Activated CD4-positive, alpha-beta T cell treated with anti-CD3 and anti-CD28 coated beads, Interleukin-2, amount 50 U/mL, for 48 hours (primary cell): ENCODE results near the gene MACROH2A2.
A peak's percentile ranks its signal among the peaks of the same experiment; 100 is the strongest.
"Not testable (repeated sequence)": the region's sequence is repeated elsewhere in the genome, so short reads cannot be mapped to it uniquely, and the experiment has no call there.

Experiments
- DNase-seq, 2 experiments: peaks; one replicate each; pipeline ENCODE4 v3.0.0-alpha.2; 2020

Gene MACROH2A2

GRCh38 chr10:70052462-70053217 is at the start of gene MACROH2A2:
MACROH2A2 (plus strand) TSS chr10:70052846; CDS start chr10:70075659, 22,813 bp downstream.
- DNase-seq = peak; percentile 32 to 49

- no peak for DNase-seq
These were observed 45.4 kb upstream of the MACROH2A2 start for GRCh38 chr10:70007116-70007820.

- DNase-seq = no peak
These were observed 21.4 kb upstream of the MACROH2A2 start for GRCh38 chr10:70031215-70031614.

- no peak for DNase-seq
These were observed 19.9 kb upstream of the MACROH2A2 start for GRCh38 chr10:70032667-70033289.

GRCh38 chr10:70034232-70034631 is 18.4 kb upstream of the MACROH2A2 start:
- no peak for DNase-seq

GRCh38 chr10:70035531-70035930 is 17.1 kb upstream of the MACROH2A2 start:
- no peak for DNase-seq

- no peak for DNase-seq
These were observed 13.7 kb upstream of the MACROH2A2 start for GRCh38 chr10:70038923-70039322.

- no peak for DNase-seq
These were observed 11.6 kb upstream of the MACROH2A2 start for GRCh38 chr10:70041016-70041415.

GRCh38 chr10:70041739-70042138 is 10.9 kb upstream of the MACROH2A2 start:
- not testable (repeated sequence) for DNase-seq

- DNase-seq = not testable (repeated sequence)
These were observed 5.6 kb upstream of the MACROH2A2 start for GRCh38 chr10:70047066-70047465.

- no peak for DNase-seq
These were observed 4.5 kb upstream of the MACROH2A2 start for GRCh38 chr10:70048030-70048723.

- DNase-seq = no peak
These were observed 798 bp upstream of the MACROH2A2 start for GRCh38 chr10:70051848-70052247.

GRCh38 chr10:70053218-70053840 is 683 bp downstream of the MACROH2A2 start:
- peak; percentile 20 to 28 for DNase-seq

GRCh38 chr10:70053841-70054288 is 1.2 kb downstream of the MACROH2A2 start:
- DNase-seq = peak; percentile 25 to 37

- DNase-seq = no peak
These were observed 2.3 kb downstream of the MACROH2A2 start for GRCh38 chr10:70054902-70055301.

GRCh38 chr10:70055550-70055949 is 2.9 kb downstream of the MACROH2A2 start:
- no peak for DNase-seq

GRCh38 chr10:70057306-70057705 is 4.7 kb downstream of the MACROH2A2 start:
- DNase-seq = no peak

- no peak for DNase-seq
These were observed 7.7 kb downstream of the MACROH2A2 start for GRCh38 chr10:70060389-70060788.

- peak; percentile 9 to 13 for DNase-seq
These were observed 10.9 kb downstream of the MACROH2A2 start for GRCh38 chr10:70063418-70064098.

GRCh38 chr10:70064486-70064885 is 11.8 kb downstream of the MACROH2A2 start:
- no peak for DNase-seq

GRCh38 chr10:70066190-70066589 is 13.5 kb downstream of the MACROH2A2 start:
- DNase-seq = no peak

- no peak for DNase-seq
These were observed 14.9 kb downstream of the MACROH2A2 start for GRCh38 chr10:70067586-70067985.
